Neuron (in vitro differentiated cells): ENCODE data around the gene DAO.
"Not testable (repeated sequence)": the region's sequence is repeated elsewhere in the genome, so short reads cannot be mapped to it uniquely, and the experiment has no call there.

Source experiments
- H2AFZ ChIP-seq: one replicate; pipeline ENCODE4 v1.6.1; 2013; ENCODE audit warnings: low read depth, mild to moderate bottlenecking, inconsistent platforms, low read length, moderate library complexity
- H3K27me3 ChIP-seq: one replicate; pipeline ENCODE4 v1.6.1; 2013; ENCODE audit warnings: low read length; ENCODE audit not compliant: insufficient read depth
- H3K36me3 ChIP-seq: one replicate; pipeline ENCODE4 v1.6.1; 2013; ENCODE audit warnings: low read length; ENCODE audit not compliant: insufficient read depth
- H3K4me1 ChIP-seq: one replicate; pipeline ENCODE4 v1.6.1; 2013; ENCODE audit warnings: low read length; ENCODE audit not compliant: insufficient read depth
- H3K4me3 ChIP-seq: 2 replicates; pipeline ENCODE4 v1.5.1; 2013; ENCODE audit warnings: mild to moderate bottlenecking, low read length, moderate library complexity
- H3K9me3 ChIP-seq: one replicate; pipeline ENCODE4 v1.6.1; 2013; ENCODE audit warnings: low read length

The DAO gene

GRCh38 chr12:108839890-108840230 is 40.0 kb upstream of the DAO start:
- Histone ChIP-seq H3K36me3 (peaks cover 12% of the 10 kb centered on the region), H3K27me3 (no peaks in the 10 kb centered on the region), H2AFZ (no peak overlapping the region), H3K4me3 (no peak overlapping the region), H3K4me1 (peaks cover 14% of the 10 kb centered on the region), H3K9me3 (peaks cover 5% of the 10 kb centered on the region)

- no peak overlapping the region for H3K4me3 ChIP-seq
- H3K27me3 ChIP-seq, result no peaks in the 10 kb centered on the region
- no peak overlapping the region for H2AFZ ChIP-seq
- H3K36me3 ChIP-seq, result peaks cover 8% of the 10 kb centered on the region
- H3K9me3 ChIP-seq, result peaks cover 12% of the 10 kb centered on the region
- H3K4me1 ChIP-seq, result peaks cover 14% of the 10 kb centered on the region
Observed at GRCh38 chr12:108840605-108841332, 39.1 kb upstream of the DAO start.

- H3K9me3 ChIP-seq, result peaks cover 16% of the 10 kb centered on the region
- H3K36me3 ChIP-seq, H3K27me3 ChIP-seq, H2AFZ ChIP-seq, H3K4me3 ChIP-seq: not testable (repeated sequence)
- peaks cover 14% of the 10 kb centered on the region for H3K4me1 ChIP-seq
Observed at GRCh38 chr12:108841825-108842224, 38.1 kb upstream of the DAO start.

GRCh38 chr12:108842361-108842760 is 37.5 kb upstream of the DAO start:
- Histone ChIP-seq H3K9me3 (peaks cover 16% of the 10 kb centered on the region), H2AFZ (no peak overlapping the region), H3K4me1 (peaks cover 14% of the 10 kb centered on the region), H3K36me3 (peaks cover 13% of the 10 kb centered on the region), H3K27me3 (no peaks in the 10 kb centered on the region), H3K4me3 (no peak overlapping the region)

GRCh38 chr12:108843187-108843586 is 36.7 kb upstream of the DAO start:
- Histone ChIP-seq H3K36me3 (peaks cover 20% of the 10 kb centered on the region), H3K27me3 (no peaks in the 10 kb centered on the region), H3K4me3 (no peak overlapping the region), H3K4me1 (peaks cover 12% of the 10 kb centered on the region), H2AFZ (no peak overlapping the region), H3K9me3 (peaks cover 18% of the 10 kb centered on the region)

GRCh38 chr12:108845696-108846095 is 34.2 kb upstream of the DAO start:
- Histone ChIP-seq H3K9me3 (peaks cover 18% of the 10 kb centered on the region), H3K36me3 (peaks cover 33% of the 10 kb centered on the region), H3K4me1 (peaks cover 4% of the 10 kb centered on the region), H3K4me3 (no peak overlapping the region), H3K27me3 (no peaks in the 10 kb centered on the region), H2AFZ (no peak overlapping the region)

GRCh38 chr12:108846290-108846701 is 33.6 kb upstream of the DAO start:
- H3K4me1 ChIP-seq, result no peaks in the 10 kb centered on the region
- peaks cover 18% of the 10 kb centered on the region for H3K9me3 ChIP-seq
- H2AFZ ChIP-seq, result no peak overlapping the region
- H3K4me3 ChIP-seq, result no peak overlapping the region
- no peaks in the 10 kb centered on the region for H3K27me3 ChIP-seq
- H3K36me3 ChIP-seq, result peaks cover 33% of the 10 kb centered on the region

- Histone ChIP-seq H2AFZ (no peak overlapping the region), H3K27me3 (no peaks in the 10 kb centered on the region), H3K4me3 (no peak overlapping the region), H3K36me3 (peaks cover 42% of the 10 kb centered on the region), H3K9me3 (peaks cover 18% of the 10 kb centered on the region), H3K4me1 (no peaks in the 10 kb centered on the region)
Observed at GRCh38 chr12:108847705-108848104, 32.2 kb upstream of the DAO start.

- no peaks in the 10 kb centered on the region for H3K4me1 ChIP-seq
- no peak overlapping the region for H3K4me3 ChIP-seq
- H3K36me3 ChIP-seq, result peaks cover 46% of the 10 kb centered on the region
- H3K27me3 ChIP-seq, result no peaks in the 10 kb centered on the region
- H3K9me3 ChIP-seq, result peaks cover 14% of the 10 kb centered on the region
- no peak overlapping the region for H2AFZ ChIP-seq
Observed at GRCh38 chr12:108849660-108850059, 30.2 kb upstream of the DAO start.

GRCh38 chr12:108850854-108851573 is 28.9 kb upstream of the DAO start:
- H3K27me3 ChIP-seq, result no peaks in the 10 kb centered on the region
- peaks cover 3% of the 10 kb centered on the region for H3K4me1 ChIP-seq
- no peak overlapping the region for H2AFZ ChIP-seq
- H3K4me3 ChIP-seq, result no peak overlapping the region
- peaks cover 9% of the 10 kb centered on the region for H3K9me3 ChIP-seq
- H3K36me3 ChIP-seq, result peaks cover 42% of the 10 kb centered on the region

GRCh38 chr12:108852674-108853309 is 27.1 kb upstream of the DAO start:
- H3K9me3 ChIP-seq, result peaks cover 5% of the 10 kb centered on the region
- H3K4me3 ChIP-seq, result no peak overlapping the region
- no peaks in the 10 kb centered on the region for H3K27me3 ChIP-seq
- H2AFZ ChIP-seq, result no peak overlapping the region
- H3K4me1 ChIP-seq, result peaks cover 13% of the 10 kb centered on the region
- peaks cover 36% of the 10 kb centered on the region for H3K36me3 ChIP-seq

GRCh38 chr12:108853426-108853825 is 26.5 kb upstream of the DAO start:
- Histone ChIP-seq H3K4me3 (no peak overlapping the region), H3K36me3 (peaks cover 29% of the 10 kb centered on the region), H3K27me3 (no peaks in the 10 kb centered on the region), H3K9me3 (peaks cover 5% of the 10 kb centered on the region), H2AFZ (no peak overlapping the region), H3K4me1 (peaks cover 16% of the 10 kb centered on the region)

- Histone ChIP-seq H3K9me3 (peaks cover 5% of the 10 kb centered on the region), H3K4me1 (peaks cover 22% of the 10 kb centered on the region), H3K27me3 (no peaks in the 10 kb centered on the region), H3K36me3 (peaks cover 23% of the 10 kb centered on the region), H2AFZ (no peak overlapping the region), H3K4me3 (no peak overlapping the region)
Observed at GRCh38 chr12:108853981-108854446, 25.9 kb upstream of the DAO start.
